ENCODE results near the gene SIGLEC1. TPM values are rescaled to one million over a fixed set of nuclear protein-coding genes. Genes with fewer than 3 reads are reported as not detected.
A peak's percentile ranks its signal among the peaks of the same experiment; 100 is the strongest.

SIGLEC1 gene
- total RNA-seq: 1 to 10 TPM; 1.0 to 7.9 (median 3.4) TPM

- H3K36me3 ChIP-seq: no peaks in the 10 kb centered on the region
- H3K27ac ChIP-seq: no peak within 1 kb of the TSS
- TF ChIP-seq CTCF (IDR thresholded peaks at IDR 0.05): no peak
- no peak for TF ChIP-seq POLR2A (IDR thresholded peaks at IDR 0.05)
- no peaks in the 10 kb centered on the region for H3K27me3 ChIP-seq
- no peak within 1 kb of the TSS for H3K4me3 ChIP-seq
- no peaks in the 10 kb centered on the region for H3K4me1 ChIP-seq
- intact Hi-C loops (cut with DNase I; ENCODE audit: low total_unique reads): no loop called here
- DNase-seq: no peak
- H3K9me3 ChIP-seq: no peaks in the 10 kb centered on the region
Observed at GRCh38 chr20:3712279-3712873, at the start of gene SIGLEC1. TSS of gene SIGLEC1 (minus strand) at chr20:3712600. CDS start at chr20:3707128, 5,472 bp downstream.

- peak overlapping the region in 1 of 2 donors; percentile 4 for H3K27ac ChIP-seq
- TF ChIP-seq CTCF (IDR thresholded peaks at IDR 0.05) (no peak), POLR2A (IDR thresholded peaks at IDR 0.05) (no peak)
- H3K9me3 ChIP-seq: no peaks in the 10 kb centered on the region
- intact Hi-C loops (cut with DNase I; ENCODE audit: low total_unique reads): no loop called here
- no peaks in the 10 kb centered on the region for H3K27me3 ChIP-seq
- H3K4me3 ChIP-seq: no peak overlapping the region
- no peaks in the 10 kb centered on the region for H3K4me1 ChIP-seq
- H3K36me3 ChIP-seq: no peaks in the 10 kb centered on the region
- DNase-seq: no peak
Observed at GRCh38 chr20:3760655-3761348, 48.4 kb upstream of the SIGLEC1 start.

DNA sequence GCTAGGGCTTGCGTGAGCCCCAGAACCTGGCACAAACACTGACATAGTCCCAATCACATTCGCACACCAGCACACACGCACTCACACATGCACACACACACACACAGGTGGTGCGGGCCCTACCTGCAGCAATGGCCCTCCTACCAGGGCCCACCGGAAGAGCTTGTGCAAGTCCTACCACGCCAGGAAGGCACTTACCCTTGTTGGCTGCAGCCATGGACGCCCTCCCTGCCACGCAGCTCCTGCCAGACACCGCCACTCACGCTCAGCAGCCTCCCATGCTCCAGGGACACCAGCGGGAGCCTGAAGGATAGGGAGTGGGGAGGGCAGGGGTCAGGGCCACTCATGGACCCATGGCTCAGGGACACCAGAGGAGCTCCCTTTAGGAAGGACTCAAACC lies 47.5 kb upstream of the SIGLEC1 start:
- TF ChIP-seq CTCF (IDR thresholded peaks at IDR 0.05): no peak
- no peak for TF ChIP-seq POLR2A (IDR thresholded peaks at IDR 0.05)
- Histone ChIP-seq H3K27me3 (no peaks in the 10 kb centered on the region), H3K4me1 (no peaks in the 10 kb centered on the region), H3K4me3 (no peak overlapping the region), H3K27ac (no peak overlapping the region), H3K9me3 (no peaks in the 10 kb centered on the region), H3K36me3 (no peaks in the 10 kb centered on the region)
- intact Hi-C loops (cut with DNase I; ENCODE audit: low total_unique reads): no loop called here
- DNase-seq: no peak

- DNase-seq: no peak
- Histone ChIP-seq H3K9me3 (no peaks in the 10 kb centered on the region), H3K36me3 (no peaks in the 10 kb centered on the region), H3K4me1 (no peaks in the 10 kb centered on the region), H3K27ac (peak overlapping the region; percentile 1 to 44), H3K27me3 (no peaks in the 10 kb centered on the region), H3K4me3 (no peak overlapping the region)
- TF ChIP-seq CTCF (IDR thresholded peaks at IDR 0.05) (no peak), POLR2A (IDR thresholded peaks at IDR 0.05) (no peak)
- intact Hi-C loops (cut with DNase I; ENCODE audit: low total_unique reads): no loop called here
Observed at GRCh38 chr20:3759316-3759823, 47.0 kb upstream of the SIGLEC1 start.

DNA sequence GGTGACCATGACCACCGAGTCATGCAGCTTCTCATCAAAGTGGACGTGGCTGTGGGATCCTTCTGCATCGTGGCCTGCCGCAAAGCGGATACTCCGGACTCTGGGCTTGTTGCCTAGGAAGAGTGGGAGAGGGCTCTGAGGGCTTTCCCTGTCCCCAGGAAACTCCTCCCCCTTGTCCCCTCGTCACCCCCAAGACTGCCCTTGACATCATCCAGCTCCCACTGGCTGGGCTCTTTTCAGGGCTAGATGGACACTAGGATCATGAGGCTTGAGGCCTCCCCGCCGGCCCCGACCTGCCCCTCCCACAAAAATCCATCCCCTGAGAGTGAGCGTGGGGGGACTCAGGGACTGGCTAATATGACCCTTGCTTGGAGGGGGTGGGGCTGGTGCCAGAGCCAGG lies 46.2 kb upstream of the SIGLEC1 start:
- Histone ChIP-seq H3K4me1 (no peaks in the 10 kb centered on the region), H3K9me3 (no peaks in the 10 kb centered on the region), H3K27ac (peak overlapping the region; percentile 9 to 75), H3K27me3 (no peaks in the 10 kb centered on the region), H3K4me3 (no peak overlapping the region), H3K36me3 (no peaks in the 10 kb centered on the region)
- TF ChIP-seq CTCF (IDR thresholded peaks at IDR 0.05) (no peak), POLR2A (IDR thresholded peaks at IDR 0.05) (no peak)
- intact Hi-C loops (cut with DNase I; ENCODE audit: low total_unique reads): no loop called here
- DNase-seq: no peak
